Karpas-422 (cell line): ENCODE results near the gene PF4V1. TPM values are rescaled to one million over a fixed set of nuclear protein-coding genes. Genes with fewer than 3 reads are reported as not detected.

ENCODE experiments used
- DNase-seq: peaks from one replicate; pipeline ENCODE4 v3.0.0-alpha.2; 2015
- H2AFZ ChIP-seq: fragments of 200-600 bp; sonication (generic); 2 replicates; pipeline ENCODE4 v1.6.1; 2014; ENCODE audit warnings: antibody characterized with exemption, low read length, mixed read lengths
- H3K27ac ChIP-seq: fragments of 200-600 bp; sonication (generic); 2 replicates; pipeline ENCODE4 v1.5.1; 2014; ENCODE audit warnings: mild to moderate bottlenecking, low read length, moderate library complexity
- H3K27me3 ChIP-seq: fragments of 200-600 bp; sonication (generic); 2 replicates; pipeline ENCODE4 v1.6.1; 2014; ENCODE audit warnings: low read length, mixed read lengths
- H3K36me3 ChIP-seq: fragments of 200-600 bp; sonication (generic); 2 replicates; pipeline ENCODE4 v1.6.1; 2014; ENCODE audit warnings: low read length, mixed read lengths; ENCODE audit not compliant: insufficient read depth
- H3K4me1 ChIP-seq: fragments of 200-600 bp; sonication (generic); 2 replicates; pipeline ENCODE4 v1.6.1; 2014; ENCODE audit warnings: mild to moderate bottlenecking, low read length, mixed read lengths
- H3K4me2 ChIP-seq: fragments of 200-600 bp; sonication (generic); 2 replicates; pipeline ENCODE4 v1.6.1; 2014; ENCODE audit warnings: low read length, low read depth, mild to moderate bottlenecking; ENCODE audit not compliant: poor library complexity, severe bottlenecking
- H3K4me3 ChIP-seq: fragments of 200-600 bp; sonication (generic); 2 replicates; pipeline ENCODE4 v1.5.1; 2014; ENCODE audit warnings: mild to moderate bottlenecking, antibody characterized with exemption, low read length, mixed read lengths
- H3K79me2 ChIP-seq: fragments of 200-600 bp; sonication (generic); 2 replicates; pipeline ENCODE4 v1.6.1; 2014; ENCODE audit warnings: mild to moderate bottlenecking, low read length, mixed read lengths
- H3K9ac ChIP-seq: fragments of 200-600 bp; sonication (generic); 2 replicates; pipeline ENCODE4 v1.6.0; 2014; ENCODE audit warnings: low read length
- H3K9me2 ChIP-seq: fragments of 200-600 bp; sonication (generic), shearing (Covaris generic); replicated peaks from 2 replicates; pipeline ENCODE4 v1.6.0; 2014; ENCODE audit warnings: mild to moderate bottlenecking, low read length, moderate library complexity; ENCODE audit not compliant: insufficient read depth
- H3K9me3 ChIP-seq: fragments of 300-700, 200-600 bp; sonication (generic); 2 replicates; pipeline ENCODE4 v1.6.1; 2014; ENCODE audit warnings: low read length, mixed read lengths
- H4K20me1 ChIP-seq: fragments of 200-600 bp; sonication (generic); 2 replicates; pipeline ENCODE4 v1.6.1; 2014; ENCODE audit warnings: mild to moderate bottlenecking, antibody characterized with exemption, low read length, low read depth; ENCODE audit not compliant: insufficient read depth
- total RNA-seq: library from RNA; depleted of rRNA; stranded (reverse); fragments of >200 nt; shearing (Covaris generic); gene quantifications from 2 replicates; pipeline ENCODE4 v1.2.3, GENCODE V29; 2014; ENCODE audit warnings: low replicate concordance

PF4V1 gene
- total RNA-seq, 1 experiment from 2014 or later = not detected

GRCh38 chr4:73822389-73822788 lies 30.7 kb upstream of the PF4V1 start:
- no peak for DNase-seq
- Histone ChIP-seq H3K4me1 (no peaks in the 10 kb centered on the region), H3K9ac (no peak overlapping the region), H4K20me1 (no peaks in the 10 kb centered on the region), H3K79me2 (no peaks in the 10 kb centered on the region), H3K4me2 (no peak overlapping the region), H3K27ac (no peak overlapping the region), H2AFZ (no peak overlapping the region), H3K9me2 (no peaks in the 10 kb centered on the region), H3K36me3 (no peaks in the 10 kb centered on the region), H3K9me3 (no peaks in the 10 kb centered on the region), H3K4me3 (no peak overlapping the region), H3K27me3 (no peaks in the 10 kb centered on the region; the same call in 1 of the 2 replicates)

GRCh38 chr4:73822812-73823504 lies 30.1 kb upstream of the PF4V1 start:
- H3K9ac ChIP-seq = no peak overlapping the region
- H3K4me1 ChIP-seq = no peaks in the 10 kb centered on the region
- H3K27ac ChIP-seq = no peak overlapping the region
- no peaks in the 10 kb centered on the region for H3K9me2 ChIP-seq
- no peak overlapping the region for H2AFZ ChIP-seq
- no peak overlapping the region for H3K4me2 ChIP-seq
- H3K27me3 ChIP-seq = no peaks in the 10 kb centered on the region; the same call in 1 of the 2 replicates
- DNase-seq = no peak
- H3K9me3 ChIP-seq = no peaks in the 10 kb centered on the region
- no peaks in the 10 kb centered on the region for H3K36me3 ChIP-seq
- H4K20me1 ChIP-seq = no peaks in the 10 kb centered on the region
- no peak overlapping the region for H3K4me3 ChIP-seq
- no peaks in the 10 kb centered on the region for H3K79me2 ChIP-seq

GRCh38 chr4:73823760-73824159 lies 29.3 kb upstream of the PF4V1 start:
- H3K79me2 ChIP-seq = no peaks in the 10 kb centered on the region
- no peaks in the 10 kb centered on the region for H3K9me3 ChIP-seq

GRCh38 chr4:73828956-73829355 lies 24.1 kb upstream of the PF4V1 start:
- H2AFZ ChIP-seq = no peak overlapping the region
- no peak overlapping the region for H3K4me3 ChIP-seq
- H3K4me1 ChIP-seq = no peaks in the 10 kb centered on the region
- no peaks in the 10 kb centered on the region for H3K27me3 ChIP-seq
- H3K27ac ChIP-seq = no peak overlapping the region
- DNase-seq = no peak
- no peaks in the 10 kb centered on the region for H3K9me2 ChIP-seq
- no peaks in the 10 kb centered on the region for H3K9me3 ChIP-seq
- H4K20me1 ChIP-seq = no peaks in the 10 kb centered on the region
- H3K4me2 ChIP-seq = no peak overlapping the region
- H3K9ac ChIP-seq = no peak overlapping the region
- H3K36me3 ChIP-seq = no peaks in the 10 kb centered on the region
- no peaks in the 10 kb centered on the region for H3K79me2 ChIP-seq

More at GRCh38 chr4:73823760-73824159, 29.3 kb upstream of the PF4V1 start:
- Histone ChIP-seq H3K4me2 (no peak overlapping the region), H4K20me1 (no peaks in the 10 kb centered on the region), H3K4me1 (no peaks in the 10 kb centered on the region), H3K9ac (no peak overlapping the region), H3K27me3 (no peaks in the 10 kb centered on the region; the same call in 1 of the 2 replicates), H2AFZ (no peak overlapping the region), H3K9me2 (no peaks in the 10 kb centered on the region), H3K36me3 (no peaks in the 10 kb centered on the region), H3K27ac (no peak overlapping the region), H3K4me3 (no peak overlapping the region)
- no peak for DNase-seq

GRCh38 chr4:73831569-73831968 lies 21.5 kb upstream of the PF4V1 start:
- DNase-seq = no peak
- Histone ChIP-seq H3K79me2 (no peaks in the 10 kb centered on the region), H3K4me2 (no peak overlapping the region), H3K27ac (no peak overlapping the region), H2AFZ (no peak overlapping the region), H3K9ac (no peak overlapping the region), H3K4me3 (no peak overlapping the region), H3K36me3 (no peaks in the 10 kb centered on the region), H3K4me1 (no peaks in the 10 kb centered on the region), H4K20me1 (no peaks in the 10 kb centered on the region), H3K9me2 (no peaks in the 10 kb centered on the region), H3K27me3 (no peaks in the 10 kb centered on the region), H3K9me3 (no peaks in the 10 kb centered on the region)

GRCh38 chr4:73832651-73833237 lies 20.4 kb upstream of the PF4V1 start:
- no peaks in the 10 kb centered on the region for H3K9me3 ChIP-seq
- no peaks in the 10 kb centered on the region for H4K20me1 ChIP-seq
- no peak overlapping the region for H3K9ac ChIP-seq
- H3K9me2 ChIP-seq = no peaks in the 10 kb centered on the region
- no peaks in the 10 kb centered on the region for H3K4me1 ChIP-seq
- no peak overlapping the region for H3K27ac ChIP-seq
- H3K79me2 ChIP-seq = no peaks in the 10 kb centered on the region
- H2AFZ ChIP-seq = no peak overlapping the region
- H3K36me3 ChIP-seq = no peaks in the 10 kb centered on the region
- DNase-seq = no peak
- no peak overlapping the region for H3K4me3 ChIP-seq
- H3K4me2 ChIP-seq = no peak overlapping the region
- no peaks in the 10 kb centered on the region for H3K27me3 ChIP-seq

- H3K4me3 ChIP-seq = no peak within 1 kb of the TSS
- DNase-seq = no peak
- H3K4me1 ChIP-seq = no peaks in the 10 kb centered on the region
- H3K27me3 ChIP-seq = no peaks in the 10 kb centered on the region
- H3K4me2 ChIP-seq = no peak within 1 kb of the TSS
- H3K36me3 ChIP-seq = no peaks in the 10 kb centered on the region
- no peaks in the 10 kb centered on the region for H3K9me2 ChIP-seq
- H3K79me2 ChIP-seq = no peaks in the 10 kb centered on the region
- no peaks in the 10 kb centered on the region for H3K9me3 ChIP-seq
- H3K27ac ChIP-seq = no peak within 1 kb of the TSS
- H2AFZ ChIP-seq = no peak within 1 kb of the TSS
- no peaks in the 10 kb centered on the region for H4K20me1 ChIP-seq
- H3K9ac ChIP-seq = no peak within 1 kb of the TSS
Observed at GRCh38 chr4:73836373-73837279, 16.5 kb upstream of the PF4V1 start, which contains the start of gene CXCL6. Gene CXCL6, plus strand, starts transcription at chr4:73836678. Its CDS starts 73 bp downstream, at chr4:73836751.

- no peak overlapping the region for H3K4me2 ChIP-seq
- H3K27me3 ChIP-seq = no peaks in the 10 kb centered on the region
- no peak overlapping the region for H3K4me3 ChIP-seq
- no peak overlapping the region for H3K27ac ChIP-seq
- H3K4me1 ChIP-seq = no peaks in the 10 kb centered on the region
- H3K9ac ChIP-seq = no peak overlapping the region
- no peaks in the 10 kb centered on the region for H3K9me2 ChIP-seq
- H3K36me3 ChIP-seq = no peaks in the 10 kb centered on the region
- no peaks in the 10 kb centered on the region for H3K9me3 ChIP-seq
- no peak overlapping the region for H2AFZ ChIP-seq
- H4K20me1 ChIP-seq = no peaks in the 10 kb centered on the region
- no peaks in the 10 kb centered on the region for H3K79me2 ChIP-seq
- no peak for DNase-seq
Observed at GRCh38 chr4:73839071-73839470, 14.0 kb upstream of the PF4V1 start.
